Panc1 (cell line): ENCODE measurements around the gene LAG3. TPM values are rescaled to one million over a fixed set of nuclear protein-coding genes. Genes with fewer than 3 reads are reported as not detected.

ENCODE experiments used
- ATAC-seq: fragments of 200-7000 bp; cut with Tn5 transposase; 2 replicates; pipeline ENCODE4 v1.9.1; 2020; ENCODE audit warnings: mild to moderate bottlenecking, moderate library complexity
- BruUV-seq: library from RNA; stranded (reverse); fragments of 400-500 nt; replicated peaks from 2 replicates; lab custom pipeline; 2021; lab: Mats Ljungman, UMichigan
- CTCF ChIA-PET: fragments of 300-600 bp; sonication (Branson Sonifier 250); formaldehyde crosslinking; loops from one replicate; lab custom pipeline; 2022; ENCODE audit warnings: antibody characterized with exemption; lab: Charles Lee
- POLR2A ChIA-PET: fragments of 300-600 bp; sonication (Branson Sonifier 250); formaldehyde crosslinking; loops from one replicate; lab custom pipeline; 2022; ENCODE audit warnings: antibody characterized with exemption; lab: Charles Lee
- DNase-seq: peaks from one replicate; pipeline ENCODE4 v3.0.0-alpha.2; 2010; ENCODE audit warnings: low read depth, low spot score
- H3K27ac ChIP-seq: 2 replicates; pipeline ENCODE4 v1.5.1; 2011; ENCODE audit warnings: mild to moderate bottlenecking, low read length, inconsistent platforms
- H3K27me3 ChIP-seq: fragments of 200-500 bp; sonication (Bioruptor generic); 2 replicates; pipeline ENCODE4 v1.6.0; 2014; ENCODE audit warnings: low read length, inconsistent platforms; ENCODE audit not compliant: control insufficient read depth, insufficient read depth
- H3K36me3 ChIP-seq: fragments of 200-500 bp; sonication (Bioruptor generic); 2 replicates; pipeline ENCODE4 v1.5.1; 2014; ENCODE audit warnings: inconsistent platforms, mild to moderate bottlenecking, low read length, moderate library complexity; ENCODE audit not compliant: control insufficient read depth, insufficient read depth
- H3K4me1 ChIP-seq: 2 replicates; pipeline ENCODE4 v1.5.1; 2011; ENCODE audit warnings: inconsistent platforms, mild to moderate bottlenecking, low read length, moderate library complexity; ENCODE audit not compliant: control insufficient read depth, insufficient read depth
- H3K4me3 ChIP-seq, 2 experiments: 2 replicates each; pipeline ENCODE4 v1.5.1; 2011 to 2012; ENCODE audit warnings: low read depth in 2 of 2, low read length in 2 of 2, mild to moderate bottlenecking in 2 of 2, inconsistent platforms in 1 of 2, moderate library complexity in 1 of 2
- H3K9me3 ChIP-seq: fragments of 200-500 bp; sonication (Bioruptor generic); 2 replicates; pipeline ENCODE4 v1.5.1; 2014; ENCODE audit warnings: low read depth, mild to moderate bottlenecking, inconsistent platforms, low read length, moderate library complexity; ENCODE audit not compliant: control insufficient read depth, insufficient read depth
- POLR2AphosphoS5 ChIP-seq: IDR thresholded peaks from 2 replicates; pipeline ENCODE4 v1.6.1; 2012; ENCODE audit warnings: mild to moderate bottlenecking, low read depth, low read length, moderate library complexity
- SIN3A ChIP-seq: IDR thresholded peaks from 2 replicates; pipeline ENCODE4 v1.6.1; 2012; ENCODE audit warnings: low read depth, mild to moderate bottlenecking, low read length, moderate library complexity, borderline replicate concordance; ENCODE audit not compliant: insufficient read depth
- TCF7L2 ChIP-seq: IDR thresholded peaks from 2 replicates; pipeline ENCODE4 v1.6.1; 2011; ENCODE audit warnings: mild to moderate bottlenecking, low read depth, low read length, inconsistent platforms
- in situ Hi-C: cut with HindIII; loops from 2 replicates; pipeline ENCODE4 v1.10.0; 2016; ENCODE audit warnings: low sequenced_read_pairs, low pct_unique_long_range_greater_than_20kb
- intact Hi-C: fragments of 100-400 bp; cut with micrococcal nuclease; formaldehyde crosslinking; loops from one replicate; pipeline ENCODE4 v1.10.0; 2022; ENCODE audit not compliant: unreplicated experiment
- total RNA-seq: library from RNA; stranded (reverse); gene quantifications from one replicate; pipeline ENCODE4 v1.2.1, GENCODE V29; 2021; ENCODE audit not compliant: unreplicated experiment
- TF ChIP-seq, protein P1 (sequence below), 2 experiments: IDR thresholded peaks; 2 replicates each; pipeline ENCODE4 v1.6.1; 2011 to 2012; ENCODE audit warnings: low read depth in 2 of 2, control low read depth in 1 of 2, low read length in 1 of 2, mild to moderate bottlenecking in 1 of 2, moderate library complexity in 1 of 2; ENCODE audit not compliant: insufficient read depth in 1 of 2
- TF ChIP-seq, protein P2 (sequence below): fragments of 450-650 bp; IDR thresholded peaks from 2 replicates; pipeline ENCODE4 v1.5.1; 2017; ENCODE audit warnings: mild to moderate bottlenecking

The LAG3 gene
- total RNA-seq, 1 experiment from 2014 or later, result 2.7 TPM

DNA sequence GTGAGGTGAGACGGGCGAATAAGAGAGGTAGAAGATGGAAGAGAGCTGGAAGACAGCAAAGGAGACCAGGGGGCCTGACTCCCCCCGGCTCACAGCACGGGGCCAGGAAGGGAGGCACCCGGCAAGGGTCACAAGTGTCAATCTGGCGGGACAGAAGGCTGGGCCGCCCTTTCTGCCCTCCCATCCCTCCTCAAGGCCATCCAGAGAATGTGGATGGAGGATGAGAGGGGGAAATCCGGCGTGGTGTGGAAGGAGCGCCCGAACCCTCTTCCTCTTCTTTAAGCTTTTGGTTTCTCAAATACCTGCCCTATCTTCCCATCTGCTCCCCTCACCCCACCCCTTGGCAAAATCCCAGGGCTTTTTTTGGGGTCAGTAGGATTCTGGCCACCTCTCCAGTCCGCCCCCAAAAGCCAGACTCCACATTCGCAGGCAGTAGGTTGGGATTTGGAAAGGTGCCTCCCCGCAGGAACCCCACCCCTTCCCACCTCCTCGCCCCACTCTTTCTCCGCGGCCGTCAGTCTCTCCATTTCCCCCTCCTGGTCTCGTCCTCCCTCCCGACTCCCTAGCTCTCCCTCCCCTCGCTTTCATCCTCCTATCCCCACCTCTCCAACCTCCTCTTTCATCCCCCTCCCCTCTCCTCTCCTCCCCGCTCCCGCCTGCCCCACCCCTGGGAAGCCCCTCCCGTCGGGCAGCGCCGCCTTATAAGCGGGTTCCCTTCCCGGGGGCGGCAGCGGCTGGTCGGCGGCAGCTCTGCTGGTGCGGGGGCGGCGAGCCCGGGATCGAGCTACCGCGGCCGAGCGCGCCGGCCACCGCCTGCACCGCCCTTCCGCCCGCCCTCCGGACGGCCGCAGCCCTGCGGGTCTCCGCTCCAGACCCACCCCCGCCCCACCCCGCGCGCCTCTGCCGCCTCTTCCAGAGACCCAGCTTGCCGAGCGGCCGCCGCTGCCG, 6.4 kb upstream of the LAG3 start, which contains the start of gene PTMS:
Gene PTMS, plus strand, starts transcription at position 730 of the 948 bp plus-strand sequence. CDS start 343 bp downstream, outside the sequence.
- DNase-seq (no peak), ATAC-seq (peak; percentile 70)
- Histone ChIP-seq H3K27me3 (no peaks in the 10 kb centered on the region), H3K9me3 (no peaks in the 10 kb centered on the region), H3K27ac (peak within 1 kb of the TSS; percentile 96), H3K36me3 (peaks cover 2% of the 10 kb centered on the region), H3K4me3 (peak within 1 kb of the TSS; percentile 90 to 91), H3K4me1 (peaks cover 36% of the 10 kb centered on the region)
- ChIA-PET CTCF (interaction anchor here (0.6 to 1.7 kb wide), 5 partner anchors 13 to 106 kb away, joined by 3 to 15 read pairs (median 5); partner anchors contain the start of genes COPS7A, MLF2 and ZNF384), POLR2A (interaction anchor here (0.6 to 0.9 kb wide), 4 partner anchors 13 to 101 kb away, joined by 4 to 17 read pairs (median 8); partner anchors contain the start of gene MLF2)
- in situ Hi-C loops (no loop called here), intact Hi-C loops (no loop called here)
- BruUV-seq, result TSS peak; percentile 93
- peak; percentile 37; the same call in 1 of the 2 replicates for TF ChIP-seq SIN3A
- TF ChIP-seq TCF7L2, result peak; percentile 58; the same call in 1 of the 2 replicates
- TF ChIP-seq, protein P1, sequence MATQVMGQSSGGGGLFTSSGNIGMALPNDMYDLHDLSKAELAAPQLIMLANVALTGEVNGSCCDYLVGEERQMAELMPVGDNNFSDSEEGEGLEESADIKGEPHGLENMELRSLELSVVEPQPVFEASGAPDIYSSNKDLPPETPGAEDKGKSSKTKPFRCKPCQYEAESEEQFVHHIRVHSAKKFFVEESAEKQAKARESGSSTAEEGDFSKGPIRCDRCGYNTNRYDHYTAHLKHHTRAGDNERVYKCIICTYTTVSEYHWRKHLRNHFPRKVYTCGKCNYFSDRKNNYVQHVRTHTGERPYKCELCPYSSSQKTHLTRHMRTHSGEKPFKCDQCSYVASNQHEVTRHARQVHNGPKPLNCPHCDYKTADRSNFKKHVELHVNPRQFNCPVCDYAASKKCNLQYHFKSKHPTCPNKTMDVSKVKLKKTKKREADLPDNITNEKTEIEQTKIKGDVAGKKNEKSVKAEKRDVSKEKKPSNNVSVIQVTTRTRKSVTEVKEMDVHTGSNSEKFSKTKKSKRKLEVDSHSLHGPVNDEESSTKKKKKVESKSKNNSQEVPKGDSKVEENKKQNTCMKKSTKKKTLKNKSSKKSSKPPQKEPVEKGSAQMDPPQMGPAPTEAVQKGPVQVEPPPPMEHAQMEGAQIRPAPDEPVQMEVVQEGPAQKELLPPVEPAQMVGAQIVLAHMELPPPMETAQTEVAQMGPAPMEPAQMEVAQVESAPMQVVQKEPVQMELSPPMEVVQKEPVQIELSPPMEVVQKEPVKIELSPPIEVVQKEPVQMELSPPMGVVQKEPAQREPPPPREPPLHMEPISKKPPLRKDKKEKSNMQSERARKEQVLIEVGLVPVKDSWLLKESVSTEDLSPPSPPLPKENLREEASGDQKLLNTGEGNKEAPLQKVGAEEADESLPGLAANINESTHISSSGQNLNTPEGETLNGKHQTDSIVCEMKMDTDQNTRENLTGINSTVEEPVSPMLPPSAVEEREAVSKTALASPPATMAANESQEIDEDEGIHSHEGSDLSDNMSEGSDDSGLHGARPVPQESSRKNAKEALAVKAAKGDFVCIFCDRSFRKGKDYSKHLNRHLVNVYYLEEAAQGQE (IDR thresholded peaks at IDR 0.05; ENCODE audit: insufficient read depth in 1 of 2, low read depth in 2 of 2, low read length in 1 of 2), result no peak
- TF ChIP-seq POLR2AphosphoS5, result peak; percentile 82

DNA sequence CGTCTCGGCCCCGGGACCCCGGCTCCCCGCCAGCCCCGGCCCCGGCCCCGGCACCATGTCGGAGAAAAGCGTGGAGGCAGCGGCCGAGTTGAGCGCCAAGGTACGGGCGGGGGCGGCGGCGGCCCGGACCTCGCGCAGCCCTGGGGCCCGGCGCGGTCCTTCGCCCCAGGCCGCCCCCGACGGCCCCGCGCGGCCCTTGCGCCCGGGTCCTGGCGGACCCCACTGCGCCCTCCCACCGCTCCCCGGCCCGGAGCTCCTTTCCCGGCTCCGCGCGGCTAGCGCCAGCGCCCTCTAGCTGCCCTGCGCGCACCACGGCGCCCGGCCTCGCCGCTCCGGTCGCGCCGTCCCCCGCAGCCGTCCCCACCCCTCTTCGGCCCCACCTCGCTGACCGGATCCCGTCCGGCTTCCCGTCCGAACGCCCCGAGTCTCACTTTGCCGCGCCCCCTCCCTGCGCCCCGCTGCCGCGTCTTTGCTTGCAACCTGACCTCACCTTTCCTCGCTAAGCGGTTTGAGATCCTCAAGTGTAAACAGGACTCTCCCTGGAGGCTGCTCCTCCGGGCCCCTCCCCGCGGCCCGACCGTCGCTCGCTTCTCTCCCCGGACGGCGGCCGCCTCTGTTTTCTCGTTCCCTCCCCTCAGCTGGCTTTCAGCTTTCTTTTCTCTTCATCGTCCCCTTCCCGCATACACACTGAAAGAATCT, 5.5 kb upstream of the LAG3 start:
- Histone ChIP-seq H3K9me3 (no peaks in the 10 kb centered on the region), H3K36me3 (peaks cover 2% of the 10 kb centered on the region), H3K27me3 (no peaks in the 10 kb centered on the region), H3K4me1 (peaks cover 45% of the 10 kb centered on the region), H3K4me3 (peak overlapping the region; percentile 90 to 91), H3K27ac (peak overlapping the region; percentile 80)
- ATAC-seq (peak; percentile 56), DNase-seq (no peak)
- in situ Hi-C loops, result no loop called here
- TF ChIP-seq, protein P2, sequence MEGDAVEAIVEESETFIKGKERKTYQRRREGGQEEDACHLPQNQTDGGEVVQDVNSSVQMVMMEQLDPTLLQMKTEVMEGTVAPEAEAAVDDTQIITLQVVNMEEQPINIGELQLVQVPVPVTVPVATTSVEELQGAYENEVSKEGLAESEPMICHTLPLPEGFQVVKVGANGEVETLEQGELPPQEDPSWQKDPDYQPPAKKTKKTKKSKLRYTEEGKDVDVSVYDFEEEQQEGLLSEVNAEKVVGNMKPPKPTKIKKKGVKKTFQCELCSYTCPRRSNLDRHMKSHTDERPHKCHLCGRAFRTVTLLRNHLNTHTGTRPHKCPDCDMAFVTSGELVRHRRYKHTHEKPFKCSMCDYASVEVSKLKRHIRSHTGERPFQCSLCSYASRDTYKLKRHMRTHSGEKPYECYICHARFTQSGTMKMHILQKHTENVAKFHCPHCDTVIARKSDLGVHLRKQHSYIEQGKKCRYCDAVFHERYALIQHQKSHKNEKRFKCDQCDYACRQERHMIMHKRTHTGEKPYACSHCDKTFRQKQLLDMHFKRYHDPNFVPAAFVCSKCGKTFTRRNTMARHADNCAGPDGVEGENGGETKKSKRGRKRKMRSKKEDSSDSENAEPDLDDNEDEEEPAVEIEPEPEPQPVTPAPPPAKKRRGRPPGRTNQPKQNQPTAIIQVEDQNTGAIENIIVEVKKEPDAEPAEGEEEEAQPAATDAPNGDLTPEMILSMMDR, result peak; percentile 87
- no peak for TF ChIP-seq POLR2AphosphoS5
- TF ChIP-seq, protein P1 (IDR thresholded peaks at IDR 0.05; ENCODE audit: insufficient read depth in 1 of 2, low read depth in 2 of 2, low read length in 1 of 2), result no peak
- ChIA-PET POLR2A (interaction anchor here (0.6 to 0.9 kb wide), 3 partner anchors 14 to 100 kb away, joined by 4 to 17 read pairs (median 10); partner anchors contain the start of gene MLF2), CTCF (interaction anchor here (0.7 to 1.7 kb wide), 6 partner anchors 14 to 105 kb away, joined by 4 to 15 read pairs (median 8); partner anchors contain the start of genes COPS7A and MLF2)
- BruUV-seq, result no TSS peak
- intact Hi-C loops, result no loop called here
